Glomerular endothelial cell (primary cell): Measurements from ENCODE around the gene PCAT6. TPM values are rescaled to one million over a fixed set of nuclear protein-coding genes. Genes with fewer than 3 reads are reported as not detected.

Experiments used
- DNase-seq: peaks from one replicate; pipeline ENCODE4 v3.0.0-alpha.2; 2011; ENCODE audit warnings: low read depth, low spot score; ENCODE audit errors: extremely low read depth
- total RNA-seq: library from RNA; depleted of rRNA; stranded (reverse); fragments of >200 nt; gene quantifications from 2 replicates; pipeline ENCODE4 v1.2.3, GENCODE V29; 2015

Gene PCAT6
- total RNA-seq, 1 donor from 2014 or later, result 6.0 TPM

GRCh38 chr1:202844259-202844658, 33.5 kb downstream of the PCAT6 start:
- no peak for DNase-seq

- no peak for DNase-seq
Measured at GRCh38 chr1:202844935-202845334, 34.2 kb downstream of the PCAT6 start.

GRCh38 chr1:202848191-202848542, 37.4 kb downstream of the PCAT6 start:
- DNase-seq, result no peak

DNA sequence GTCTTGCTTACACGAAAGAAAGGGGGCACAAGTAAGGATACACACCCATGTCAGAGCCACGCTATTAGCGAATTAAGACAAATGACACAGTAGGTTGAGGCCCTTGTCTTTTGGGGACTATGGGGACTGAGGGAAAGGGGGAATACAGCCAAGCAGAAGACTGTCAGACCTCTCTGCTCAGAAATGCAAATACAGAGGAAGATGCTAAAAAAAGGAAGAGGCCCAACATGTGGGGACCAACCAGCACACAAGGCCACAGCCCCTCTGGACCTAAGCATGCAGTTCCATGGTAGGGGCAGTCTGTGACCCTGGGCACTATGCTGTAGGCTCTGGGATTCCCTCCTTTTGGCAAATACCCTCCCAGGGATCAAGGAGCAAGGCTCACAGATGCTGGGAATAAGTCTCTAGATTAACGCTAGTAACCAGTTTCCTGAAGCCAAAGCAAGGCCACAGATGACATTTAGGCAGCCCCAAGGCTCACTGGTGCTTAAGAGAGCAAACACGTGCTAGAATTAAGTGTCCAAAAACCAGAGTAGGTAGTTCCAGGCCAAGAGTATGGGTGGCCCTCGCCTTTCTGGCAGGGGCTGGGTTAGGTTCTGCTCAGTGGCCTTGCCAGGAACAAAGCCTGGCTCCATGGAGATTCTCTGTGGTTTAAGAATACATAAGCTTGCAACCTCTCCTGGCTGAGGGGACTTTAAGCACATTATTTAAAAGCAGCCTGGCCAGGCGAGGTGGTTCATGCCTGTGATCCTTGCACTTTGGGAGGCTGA, 40.0 kb downstream of the PCAT6 start:
- DNase-seq, result no peak

GRCh38 chr1:202852163-202852904, 41.6 kb downstream of the PCAT6 start:
- DNase-seq, result peak; percentile 31

GRCh38 chr1:202854787-202855186, 44.0 kb downstream of the PCAT6 start:
- no peak for DNase-seq

DNA sequence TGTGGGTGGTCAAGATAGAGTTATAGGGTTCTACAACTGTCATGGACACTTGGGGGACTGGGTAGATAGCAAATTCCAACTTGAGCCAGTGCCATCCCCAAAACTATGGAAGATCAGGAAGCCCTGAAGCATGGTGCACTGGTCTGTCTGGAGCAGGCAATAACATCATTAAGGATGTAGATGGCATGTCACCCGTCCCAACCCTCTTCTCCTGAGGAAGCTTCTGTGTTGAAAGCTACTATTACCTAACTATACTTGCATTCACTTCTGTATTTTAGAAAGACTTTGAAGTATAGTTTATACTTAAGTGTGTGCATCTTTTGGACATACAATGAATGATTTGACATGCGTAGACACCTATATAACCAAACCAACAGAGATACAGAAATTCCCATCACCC, 45.3 kb downstream of the PCAT6 start:
- DNase-seq, result no peak

- no peak for DNase-seq
Measured at GRCh38 chr1:202857136-202857610, 46.4 kb downstream of the PCAT6 start.

- DNase-seq, result no peak
Measured at GRCh38 chr1:202858331-202858730, 47.6 kb downstream of the PCAT6 start.

DNA sequence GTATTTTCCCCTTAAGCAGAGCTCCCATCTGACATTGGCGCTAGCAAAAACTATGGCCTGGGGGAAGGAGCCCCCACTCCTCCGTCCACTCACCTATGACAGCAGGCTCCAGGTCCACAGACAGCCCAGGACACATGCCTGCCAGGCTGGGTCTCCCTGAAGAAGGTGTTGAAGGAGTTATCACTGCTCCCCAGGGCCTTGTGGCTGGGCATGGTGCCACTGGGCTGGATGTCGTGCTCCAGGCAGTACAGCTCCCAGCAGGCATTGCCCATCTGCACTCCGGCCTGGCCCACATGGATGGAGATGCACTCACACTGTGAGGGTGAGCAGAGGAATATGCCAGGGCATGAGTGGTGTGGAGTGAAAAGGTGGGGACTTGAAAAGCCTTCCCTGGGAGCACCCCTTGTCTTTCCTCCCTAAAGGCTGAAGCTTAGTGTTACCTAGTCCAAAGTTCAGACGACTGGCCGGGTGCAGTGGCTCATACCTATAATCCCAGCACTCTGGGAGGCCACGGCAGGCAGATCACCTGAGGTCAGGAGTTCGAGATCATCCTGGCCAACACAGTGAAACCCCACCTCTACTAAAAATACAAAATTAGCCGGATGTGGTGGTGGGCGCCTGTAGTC, 48.1 kb downstream of the PCAT6 start:
- DNase-seq, result no peak

GRCh38 chr1:202860744-202861419, 50.1 kb downstream of the PCAT6 start:
- DNase-seq, result no peak

Other genes starting within 250 kb of the PCAT6 start
- gene SYT2, start 100.5 kb upstream of the PCAT6 start, total RNA-seq, result not detected in 2 replicates
- gene KDM5B, start 2.5 kb upstream of the PCAT6 start, total RNA-seq, result 58.6 and 96.4 TPM in 2 replicates
- gene RABIF, start 78.2 kb downstream of the PCAT6 start, total RNA-seq, result 8.9 and 11.9 TPM in 2 replicates
- gene KLHL12, start 116.3 kb downstream of the PCAT6 start, total RNA-seq, result 20.4 and 22.1 TPM in 2 replicates
- 82.2 and 92.9 TPM in 2 replicates for gene ADIPOR1, start 147.4 kb downstream of the PCAT6 start, total RNA-seq
- gene CYB5R1, start 156.3 kb downstream of the PCAT6 start, total RNA-seq, result 43.4 and 51.5 TPM in 2 replicates
- gene TMEM183A, start 196.4 kb downstream of the PCAT6 start, total RNA-seq, result 55.4 and 58.7 TPM in 2 replicates
- 0.29 and 6.8 TPM in 2 replicates for gene PPFIA4, start 215.5 kb downstream of the PCAT6 start, total RNA-seq